Measurements from ENCODE around the gene SLC11A2.
"Not testable (repeated sequence)": the region's sequence is repeated elsewhere in the genome, so short reads cannot be mapped to it uniquely, and the experiment has no call there.

The SLC11A2 gene

DNA sequence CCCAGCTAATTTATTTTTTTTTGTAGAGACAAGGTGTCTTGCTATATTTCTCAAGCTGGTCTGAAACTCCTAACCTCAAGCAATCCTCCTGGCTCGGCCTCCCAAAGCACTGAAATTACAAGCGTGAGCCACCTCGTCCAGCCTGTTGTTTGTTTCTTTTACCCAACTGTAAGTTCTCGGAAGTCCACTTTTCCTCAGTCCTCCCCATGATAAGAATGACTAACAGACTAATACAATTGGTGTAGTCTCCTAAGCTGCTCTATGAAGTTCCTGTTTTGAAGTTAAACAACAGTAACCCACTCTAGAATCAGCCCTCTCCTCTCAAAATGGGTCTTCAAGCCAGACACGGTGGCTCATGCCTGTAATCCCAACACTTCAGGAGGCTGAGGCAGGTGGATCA, 37.3 kb downstream of the SLC11A2 start:
- no peak for DNase-seq

DNA sequence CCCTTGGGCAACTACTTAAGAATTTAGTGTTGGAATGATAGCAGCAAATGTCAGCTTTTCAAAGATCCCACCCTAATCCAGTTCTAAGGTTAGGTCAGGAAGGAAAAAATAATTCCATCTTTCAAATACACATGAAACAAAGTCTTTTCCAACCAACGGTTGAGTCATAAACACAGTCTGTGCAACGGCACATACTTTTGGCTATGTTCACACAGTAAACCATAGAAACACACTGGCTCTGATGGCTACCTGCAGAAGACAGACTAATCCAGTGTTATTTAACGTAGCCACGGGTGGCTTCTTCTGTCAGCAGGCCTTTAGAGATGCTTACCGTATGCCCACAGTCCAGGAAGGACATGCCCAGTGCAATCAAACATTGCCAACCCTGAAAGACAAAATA, 38.1 kb downstream of the SLC11A2 start:
- no peak for DNase-seq

DNA sequence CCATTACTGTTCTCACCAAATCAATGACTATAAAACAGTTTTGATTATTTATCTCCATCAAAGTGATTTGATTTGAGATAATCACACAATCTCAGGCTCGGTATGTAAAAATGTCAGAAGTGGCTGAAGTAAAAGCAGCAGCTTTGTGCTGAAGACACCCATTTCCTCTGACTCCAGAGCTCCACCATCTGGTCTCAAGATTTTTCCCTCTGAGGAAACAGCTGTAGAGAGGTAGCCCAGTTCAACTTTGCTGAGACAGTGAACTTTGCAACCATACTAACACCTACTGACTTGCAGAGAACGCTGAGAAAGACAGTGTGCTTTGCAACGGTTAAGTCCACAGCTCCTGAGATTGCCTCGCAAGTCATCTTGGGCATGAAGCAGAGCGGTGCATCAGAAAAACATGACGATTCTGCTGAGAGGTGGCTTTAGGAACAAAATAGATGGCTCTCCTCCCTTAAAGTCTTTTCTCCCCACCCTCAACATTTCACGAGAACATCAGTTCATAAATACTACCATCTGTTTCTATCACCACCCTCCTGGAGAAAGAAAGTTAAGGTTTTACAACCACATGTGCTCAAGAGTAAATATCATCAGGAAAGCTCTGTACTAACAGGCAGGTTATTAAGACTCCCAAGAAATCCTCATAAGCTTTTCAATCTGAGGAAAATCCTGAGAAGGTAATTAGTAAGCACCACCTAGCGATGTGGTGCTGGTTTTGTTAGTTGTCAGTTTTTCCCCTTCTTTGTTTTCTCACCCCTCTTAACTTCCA, 39.0 kb downstream of the SLC11A2 start:
- DNase-seq = peak in 2 of 5 donors; percentile 14 to 45

DNA sequence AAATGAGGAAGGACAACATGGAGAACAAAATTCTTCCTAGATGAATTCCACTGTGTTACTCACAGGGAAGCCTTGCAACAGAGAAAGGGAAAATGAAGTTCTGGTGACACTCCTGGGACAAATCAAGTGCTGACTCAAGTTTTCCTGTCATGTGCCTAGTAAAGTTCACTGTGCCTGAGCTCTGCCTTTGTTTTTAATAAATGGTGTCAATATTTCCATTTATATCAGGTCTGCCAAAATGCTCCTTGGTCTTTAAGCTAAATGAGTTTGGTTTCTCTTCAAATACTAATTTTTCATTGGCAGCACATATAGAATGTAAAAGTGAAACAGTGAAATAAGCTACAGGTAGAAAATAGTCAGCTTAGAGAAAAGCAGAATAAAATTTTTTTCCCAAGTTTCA, 40.9 kb downstream of the SLC11A2 start:
- DNase-seq = no peak

DNA sequence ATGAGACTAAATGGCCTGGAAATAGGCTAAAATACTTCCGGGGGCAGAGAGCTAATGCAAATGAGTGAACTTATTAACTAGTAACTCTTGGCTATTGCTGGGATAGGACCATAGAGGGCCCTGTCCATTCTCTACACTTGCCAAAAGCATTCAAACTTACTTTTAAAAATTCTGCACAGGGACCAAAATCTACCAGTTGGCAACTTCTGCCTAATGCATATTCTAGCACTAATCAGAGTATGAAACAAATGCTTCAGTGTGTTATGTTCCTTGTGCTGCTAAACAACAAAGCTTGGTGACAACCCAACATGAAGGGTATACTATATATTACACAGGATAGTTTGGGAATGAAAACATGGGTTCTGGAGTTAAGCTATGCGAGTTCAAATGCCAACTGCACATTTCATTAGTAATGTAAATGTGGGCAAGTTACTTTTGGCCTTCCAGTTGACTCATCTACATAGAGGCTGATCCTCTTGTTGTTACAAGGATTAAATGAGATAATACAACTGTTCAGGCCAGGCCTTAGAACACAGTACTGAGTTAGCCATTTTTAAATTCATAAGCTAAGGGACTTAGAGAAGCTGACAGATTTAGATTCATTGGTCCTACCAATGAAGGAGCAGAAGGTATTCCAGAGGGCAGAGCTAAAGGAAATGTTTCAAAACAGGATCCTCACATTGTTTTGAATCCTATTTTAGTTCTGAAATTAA, 41.4 kb downstream of the SLC11A2 start:
- no peak for DNase-seq

DNA sequence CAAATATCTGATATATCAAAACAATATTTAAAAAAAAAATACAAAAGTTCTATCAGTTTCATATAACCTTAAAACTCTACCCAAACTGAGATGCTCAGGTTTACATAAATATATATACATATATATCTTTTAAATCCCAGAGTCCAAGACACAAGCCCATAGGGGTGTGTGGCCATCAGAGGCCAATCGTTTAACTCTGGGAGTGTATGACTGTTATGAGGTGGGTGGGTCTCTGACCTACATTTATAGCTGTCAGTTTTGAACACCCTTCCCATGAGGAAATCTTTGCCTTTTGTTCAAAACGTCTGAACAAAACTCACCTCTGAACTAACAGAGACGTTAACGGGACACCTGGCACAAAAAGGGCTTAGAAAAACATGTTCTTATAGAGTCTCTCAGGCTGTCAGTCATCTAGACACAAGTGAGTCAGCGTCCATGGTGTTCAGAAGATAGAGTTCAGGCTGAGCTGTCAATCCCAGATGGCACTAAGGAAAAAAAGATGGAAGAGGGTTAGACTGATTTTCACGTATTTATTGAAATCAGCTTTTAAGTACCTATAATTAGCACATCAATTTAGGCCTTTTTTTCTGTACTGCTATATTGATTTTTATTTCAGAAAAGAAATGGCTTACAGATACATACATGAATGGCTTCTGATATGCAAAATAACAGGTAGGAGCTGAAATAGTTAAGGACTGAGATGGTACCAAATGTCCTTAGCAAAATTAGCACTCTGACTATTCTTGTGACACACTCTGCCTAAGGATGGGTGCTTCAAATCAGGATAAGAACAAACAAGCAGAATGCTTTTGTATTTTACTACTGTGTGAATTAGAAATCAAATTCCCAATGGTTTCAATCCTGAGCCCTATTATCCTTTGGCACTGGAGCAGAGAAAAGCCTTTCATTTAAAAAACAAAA, 44.6 kb downstream of the SLC11A2 start:
- no peak for DNase-seq

DNA sequence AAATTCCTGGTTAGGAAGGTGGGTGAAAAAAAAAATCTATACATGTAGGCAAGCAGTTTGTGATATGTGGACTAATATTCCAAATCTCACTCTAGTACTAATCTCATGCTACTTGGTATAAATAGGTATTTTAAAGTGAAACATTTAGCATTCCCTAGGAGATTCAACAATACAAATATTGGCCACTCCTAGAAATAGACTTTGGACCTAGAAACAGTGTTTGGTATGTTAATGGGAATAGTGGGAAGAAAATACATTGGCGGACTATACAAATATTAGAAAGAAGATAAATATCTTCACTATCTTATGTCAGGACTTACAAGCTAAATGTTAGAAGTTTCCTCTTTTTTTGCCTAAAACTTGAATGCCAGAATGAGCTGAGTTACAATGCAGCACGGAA, 45.6 kb downstream of the SLC11A2 start:
- no peak for DNase-seq

DNA sequence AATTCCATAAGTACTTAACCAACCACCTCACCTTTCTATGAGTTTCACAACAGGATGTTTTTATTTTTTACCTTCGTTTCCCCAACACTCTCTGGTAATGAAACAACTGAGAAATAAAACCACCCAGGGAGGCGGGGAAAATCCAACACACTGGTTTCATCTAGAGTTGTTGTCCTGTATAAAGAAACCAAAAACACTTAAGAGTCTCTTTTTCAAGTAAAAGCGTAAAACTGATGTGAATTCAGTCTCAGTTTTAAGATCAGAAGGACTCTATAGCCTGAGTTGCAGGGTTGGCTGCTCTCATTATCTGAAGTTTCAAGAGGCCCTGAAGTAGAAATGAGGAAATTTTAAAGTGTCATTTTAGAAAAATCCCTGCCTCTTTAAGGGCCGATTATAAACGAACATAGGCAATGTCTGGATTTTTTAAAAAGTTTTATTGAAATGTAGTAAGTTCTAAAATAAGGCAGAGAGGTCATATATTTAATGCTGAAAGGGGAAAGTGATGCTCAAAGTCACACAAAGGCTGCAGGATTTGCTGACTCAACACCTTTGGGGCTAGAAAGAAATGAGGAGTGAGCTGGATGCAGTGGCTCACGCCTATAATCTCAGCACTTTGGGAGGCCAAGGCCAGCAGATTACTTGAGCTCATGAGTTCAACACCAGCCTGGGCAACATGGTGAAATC, 46.7 kb downstream of the SLC11A2 start:
- peak in 1 of 5 donors; percentile 73 for DNase-seq

DNA sequence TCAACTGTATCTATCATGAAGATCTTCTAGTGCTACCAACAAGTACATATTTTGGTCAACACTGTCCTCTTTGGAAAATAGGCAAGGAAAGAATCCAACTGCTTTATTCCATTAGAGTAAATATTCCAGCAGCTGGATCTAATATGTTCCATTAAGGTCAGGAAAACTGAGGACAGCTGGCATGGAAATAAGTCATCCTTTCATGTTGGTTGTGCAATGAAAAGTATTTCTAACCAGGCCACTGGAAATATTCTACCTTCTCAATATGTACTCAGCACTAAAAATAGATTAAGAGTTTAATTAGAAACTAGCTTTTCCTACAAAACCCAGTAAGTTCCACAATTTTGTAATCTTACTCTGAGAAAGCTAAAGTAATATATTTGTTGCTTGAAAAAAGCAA, 54.2 kb downstream of the SLC11A2 start:
- no peak for DNase-seq

DNA sequence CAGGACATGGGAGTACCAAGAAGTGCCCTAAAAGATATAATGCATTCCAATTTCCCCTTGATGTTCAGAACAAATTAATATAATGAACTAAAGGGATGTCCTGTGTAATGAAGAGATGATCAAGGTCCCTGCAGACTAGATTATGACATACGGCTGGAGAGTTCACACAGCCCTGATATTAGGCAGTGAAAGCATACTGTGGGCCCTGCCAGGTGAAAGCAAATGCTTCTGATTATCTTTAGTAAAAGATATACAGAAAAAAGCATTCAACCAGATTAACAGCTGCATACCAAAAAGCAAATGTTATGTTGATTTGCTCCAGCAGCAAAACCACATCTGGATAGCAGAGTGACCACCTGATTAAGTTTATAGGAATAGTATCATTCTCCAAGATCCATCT, 61.8 kb downstream of the SLC11A2 start:
- DNase-seq = no peak

DNA sequence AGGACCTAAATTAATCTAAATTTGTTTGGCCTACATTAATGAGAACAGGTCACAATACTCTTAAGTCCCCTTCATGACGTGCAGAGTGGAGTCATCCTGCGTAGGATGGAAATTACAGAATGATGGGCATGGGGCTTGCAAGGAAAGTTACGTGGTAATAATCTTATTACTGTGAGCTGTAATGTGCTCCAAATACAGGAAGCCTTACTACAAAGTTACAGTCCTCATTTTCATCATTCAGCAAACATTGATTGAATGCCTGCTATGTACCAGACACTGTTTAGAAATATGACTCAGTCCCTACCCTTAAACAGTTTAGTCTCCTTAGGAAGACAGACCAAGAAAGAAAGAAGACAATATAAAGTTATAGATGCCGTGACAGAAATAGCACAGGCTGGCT, 64.5 kb downstream of the SLC11A2 start:
- DNase-seq = no peak

DNA sequence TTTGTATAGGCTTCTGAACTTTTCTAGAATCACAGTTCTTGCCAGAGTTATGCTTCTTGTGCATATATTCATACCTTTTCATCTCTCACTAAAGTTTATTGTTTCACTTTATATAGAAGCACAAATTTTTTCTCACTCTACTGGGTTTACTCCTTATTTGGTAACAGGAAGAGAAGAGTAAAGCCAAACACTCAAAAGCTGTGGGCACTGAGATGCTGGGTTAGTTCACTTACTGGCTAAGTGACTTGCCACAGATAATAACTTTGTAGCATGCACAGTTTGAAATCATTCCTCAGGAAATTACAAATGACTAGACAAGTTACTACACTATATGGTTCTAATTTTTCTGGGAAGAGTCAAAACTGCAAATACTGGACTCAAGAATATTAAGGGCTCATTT, 66.1 kb downstream of the SLC11A2 start:
- peak in 1 of 5 donors; percentile 20 for DNase-seq

DNA sequence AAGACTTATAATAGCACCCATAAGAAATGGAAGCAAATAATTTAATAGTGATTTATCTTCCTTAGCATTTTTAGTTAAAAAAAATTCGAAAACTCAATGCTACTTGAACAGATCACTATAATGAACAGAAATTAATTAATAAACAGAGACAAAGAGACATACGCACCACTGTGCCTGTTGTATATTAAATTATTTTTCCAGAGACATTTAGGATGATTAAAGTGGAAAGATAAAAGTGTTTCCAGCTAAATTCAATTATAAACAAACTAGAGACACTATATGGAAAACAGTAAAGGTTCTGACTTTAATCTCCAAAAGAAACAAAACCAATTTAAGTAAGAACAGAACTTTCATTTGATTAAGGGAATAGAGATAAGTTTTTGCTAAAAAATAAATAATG, 70.5 kb downstream of the SLC11A2 start:
- no peak for DNase-seq

DNA sequence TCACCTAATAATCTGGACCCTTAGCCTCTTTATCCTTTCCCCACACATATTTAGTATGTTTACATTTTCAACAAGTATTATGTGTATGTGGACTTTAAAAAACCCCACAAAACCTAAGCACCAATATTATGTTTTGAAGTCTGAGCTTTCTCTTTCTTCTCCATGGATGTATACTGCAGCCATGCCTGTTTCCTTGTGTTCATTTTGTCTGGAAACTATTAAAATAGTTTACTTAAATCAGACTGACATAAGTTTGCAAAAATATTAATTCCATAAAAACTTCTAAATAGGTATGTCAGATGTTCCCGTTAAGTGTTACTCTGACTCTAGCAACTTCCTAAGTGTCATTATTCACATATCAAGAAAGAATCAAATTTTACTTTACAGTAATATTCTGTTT, 70.9 kb downstream of the SLC11A2 start:
- DNase-seq = no peak

DNA sequence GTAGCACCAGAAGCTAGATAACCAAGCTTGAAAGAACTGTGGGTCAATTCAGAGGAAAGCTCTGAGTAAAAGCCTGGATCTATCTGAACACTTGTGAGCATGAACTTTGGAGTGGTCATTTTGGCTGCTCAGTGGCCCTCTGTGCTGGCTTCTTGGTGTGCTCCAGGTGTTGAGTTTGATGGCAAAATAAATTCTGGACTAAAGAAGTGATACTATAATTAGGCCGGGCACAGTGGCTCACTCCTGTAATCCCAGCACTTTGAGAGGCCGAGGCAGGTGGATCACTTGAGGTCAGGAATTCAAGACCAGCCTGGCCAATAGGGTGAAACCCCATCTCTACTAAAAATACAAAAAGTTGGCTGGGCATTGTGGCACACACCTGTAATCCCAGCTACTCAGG, 71.4 kb downstream of the SLC11A2 start:
- not testable (repeated sequence) for DNase-seq

DNA sequence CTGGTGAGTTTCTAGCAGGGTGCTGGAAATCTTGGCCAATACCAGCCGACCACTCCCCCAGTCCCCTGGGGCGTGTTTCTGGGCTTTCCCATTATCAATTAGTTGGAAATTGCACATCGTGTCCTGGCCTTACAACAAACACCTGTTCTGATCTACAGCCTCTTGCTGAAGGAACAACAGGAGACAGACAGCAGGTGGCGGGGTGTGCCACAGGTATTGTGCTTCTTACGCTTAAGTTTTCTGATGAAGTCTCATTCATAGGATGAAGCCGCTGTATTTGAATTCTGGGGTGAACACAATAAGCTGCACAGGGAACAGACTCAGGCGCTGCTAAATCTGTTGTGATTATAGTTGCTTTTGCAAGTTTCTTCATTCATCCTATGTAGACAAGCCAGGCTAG, 73.1 kb downstream of the SLC11A2 start:
- no peak for DNase-seq

DNA sequence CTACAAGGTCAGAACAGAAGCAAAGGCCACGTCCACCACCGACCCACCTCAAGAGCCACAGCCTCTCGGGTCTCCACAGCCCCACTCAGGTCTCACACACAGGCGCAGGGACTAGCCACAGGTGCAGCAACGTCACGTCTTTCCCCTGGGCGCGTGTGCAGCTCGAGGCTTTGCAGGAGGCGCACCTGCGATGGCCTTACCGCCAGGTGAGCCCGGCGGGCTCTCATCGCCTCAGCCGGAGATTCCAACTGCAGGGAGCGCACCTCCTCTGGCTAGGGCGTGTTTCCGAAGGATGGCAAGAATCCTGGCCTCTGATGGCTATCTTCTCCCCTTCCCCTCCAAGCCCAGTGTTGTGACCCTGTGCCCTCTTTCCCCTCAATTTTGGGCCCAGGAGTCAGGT, 73.7 kb downstream of the SLC11A2 start, which contains the start of gene HIGD1C:
Gene HIGD1C, plus strand, starts transcription at position 35 of the 400 bp plus-strand sequence. CDS start 1,455 bp downstream, outside the sequence.
- DNase-seq = no peak

DNA sequence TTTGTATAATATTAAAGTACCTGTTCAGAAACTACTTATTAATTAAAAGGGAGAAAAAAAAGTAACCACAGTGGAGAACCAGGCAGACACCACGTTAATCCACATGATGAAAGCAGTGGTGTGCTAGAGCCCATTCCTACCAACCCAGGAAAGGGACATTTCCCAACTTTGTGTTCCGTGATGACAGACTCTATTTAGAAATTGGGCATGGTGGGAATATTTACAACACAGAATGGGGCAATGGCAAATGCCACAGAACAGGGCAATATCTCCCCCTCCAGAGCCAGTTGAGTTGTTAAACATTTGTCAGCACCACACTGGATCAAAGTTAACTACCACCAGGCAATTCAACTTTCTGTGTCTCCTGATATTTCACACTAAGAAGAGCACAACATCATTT, 75.1 kb downstream of the SLC11A2 start:
- DNase-seq = no peak

DNA sequence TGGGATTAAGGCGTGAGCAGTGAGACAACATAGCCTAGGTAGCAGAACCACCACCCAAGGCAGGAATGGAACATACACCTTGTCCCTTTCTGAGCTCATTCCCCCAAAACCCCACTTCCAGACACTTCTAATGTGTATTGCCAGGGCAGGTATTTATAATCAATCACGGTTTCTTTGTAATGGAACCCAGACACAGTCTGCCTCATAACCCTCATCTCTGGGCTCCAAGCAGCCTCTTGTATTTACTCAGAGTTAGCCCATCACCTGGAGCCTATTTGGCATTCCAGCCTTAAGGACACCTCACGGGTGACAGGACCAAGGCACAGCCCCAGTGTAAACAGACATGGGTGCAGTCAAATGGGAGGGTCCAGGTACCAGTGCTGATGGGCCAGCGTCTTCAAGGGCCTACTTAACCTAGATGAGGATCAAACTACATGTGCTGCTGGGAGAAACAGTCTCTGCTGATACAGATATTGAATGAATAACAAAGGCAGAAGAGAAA, 76.3 kb downstream of the SLC11A2 start:
- DNase-seq = no peak

DNA sequence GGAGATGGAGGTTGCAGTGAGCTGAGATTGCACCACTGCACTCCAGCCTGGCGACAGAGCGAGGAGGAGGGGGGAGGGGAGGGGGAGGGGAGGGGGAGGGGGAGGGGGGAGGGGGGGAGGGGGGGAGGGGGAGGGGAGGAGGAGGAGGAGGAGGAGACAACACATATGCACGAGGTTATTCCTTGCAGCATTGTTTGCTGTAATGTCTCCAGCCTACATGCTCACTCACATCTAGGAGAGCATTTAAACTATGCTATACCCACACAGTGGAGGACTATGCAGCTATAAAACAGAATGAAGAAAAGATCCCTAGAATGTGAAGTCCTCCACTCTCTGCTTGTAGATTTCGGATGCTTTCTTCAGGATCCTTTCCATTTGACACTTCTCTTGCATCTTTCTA, 77.4 kb downstream of the SLC11A2 start:
- DNase-seq = no peak

DNA sequence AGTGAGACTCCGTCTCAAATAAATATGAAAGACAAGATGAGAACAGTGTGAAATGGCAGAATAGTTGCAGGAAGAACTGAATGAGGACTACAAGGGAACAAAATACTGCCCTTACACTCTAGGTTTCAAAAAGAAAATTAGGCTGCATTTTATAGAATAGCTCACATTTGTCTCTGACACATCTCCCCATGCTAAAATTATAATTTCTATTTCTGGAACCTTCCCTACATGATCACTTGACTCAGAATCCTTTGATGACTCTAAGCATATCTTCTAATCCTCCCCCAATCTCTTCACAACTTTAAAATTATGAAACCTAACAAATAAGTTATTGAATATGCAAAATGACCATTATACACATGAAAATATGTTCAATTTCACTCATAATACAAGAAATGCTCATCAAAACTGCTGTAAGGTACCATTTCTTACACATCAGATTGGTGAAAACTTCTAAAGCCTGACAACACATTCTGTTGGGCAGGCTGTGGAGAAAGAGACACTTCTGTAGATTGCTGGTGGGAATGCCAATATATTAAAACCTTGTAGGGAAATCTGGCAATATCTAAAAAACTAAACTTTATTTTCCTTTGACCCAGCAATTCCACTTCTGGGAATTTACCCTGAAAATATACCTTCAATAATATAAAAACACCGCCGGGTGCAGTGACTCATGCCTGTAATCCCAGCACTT, 78.1 kb downstream of the SLC11A2 start:
- DNase-seq = no peak

DNA sequence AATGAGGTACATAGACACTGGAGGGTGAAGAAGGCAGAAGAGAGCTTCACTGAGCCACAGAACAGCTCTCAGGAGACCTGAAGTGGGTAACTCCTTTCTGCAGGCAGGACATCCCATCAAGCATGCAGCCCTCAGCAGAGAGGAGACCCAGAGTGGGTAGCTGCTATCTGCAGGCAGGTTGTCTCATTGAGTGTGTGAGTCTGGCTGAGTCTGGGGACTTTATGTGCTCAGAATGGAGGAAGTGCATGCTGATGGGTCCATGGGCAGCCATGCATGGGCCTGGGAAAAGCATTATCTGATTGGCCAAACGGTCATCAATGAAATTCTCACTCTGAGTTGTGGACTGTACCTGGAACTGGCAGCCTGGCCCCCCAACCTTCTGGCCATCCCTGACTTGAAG, 88.5 kb downstream of the SLC11A2 start:
- DNase-seq = no peak

All from T-helper 1 cell (primary cell).